Measurements from ENCODE around the gene TXNL1.

- TF ChIP-seq RAD21 (IDR thresholded peaks at IDR 0.05; ENCODE audit: low read length) (no peak), NFIC (IDR thresholded peaks at IDR 0.05; ENCODE audit: borderline replicate concordance) (no peak), NRF1 (IDR thresholded peaks at IDR 0.05; ENCODE audit: low read depth, low read length) (no peak), RXRA (IDR thresholded peaks at IDR 0.05; ENCODE audit: borderline replicate concordance, low read depth) (no peak), CTCF (IDR thresholded peaks at IDR 0.05) (no peak), MAX (IDR thresholded peaks at IDR 0.05; ENCODE audit: low read depth) (no peak), CHD2 (IDR thresholded peaks at IDR 0.05; ENCODE audit: low read length, partially characterized antibody) (no peak), EZH2phosphoT487 (IDR thresholded peaks at IDR 0.05; ENCODE audit: borderline replicate concordance, low read depth) (no peak)
Observed at GRCh38 chr18:56662063-56662408, 23.6 kb upstream of the TXNL1 start.

Measured in SK-N-SH (cell line).